ENCODE results near the gene LOXL4.

Gene LOXL4

DNA sequence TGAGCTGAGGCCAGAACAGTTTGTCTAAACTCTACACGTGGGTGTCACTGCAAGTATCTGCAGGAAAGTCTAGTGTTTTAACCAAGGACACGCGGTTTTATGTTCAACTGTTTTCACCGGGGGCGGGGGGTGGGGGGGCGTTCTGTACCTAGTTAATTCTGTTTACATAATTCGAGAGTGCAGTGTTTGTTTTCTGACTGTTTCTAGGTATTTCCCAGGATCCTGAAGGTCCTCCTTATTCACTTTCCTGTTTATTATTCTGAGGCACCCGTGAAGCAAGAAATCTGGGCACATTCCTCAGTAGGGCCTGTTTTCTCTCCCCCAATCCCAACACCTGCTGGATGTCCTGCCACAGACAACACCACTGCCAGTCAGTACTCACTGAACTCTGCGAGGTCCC lies 7.6 kb downstream of the LOXL4 start:
- TF ChIP-seq, protein P1, sequence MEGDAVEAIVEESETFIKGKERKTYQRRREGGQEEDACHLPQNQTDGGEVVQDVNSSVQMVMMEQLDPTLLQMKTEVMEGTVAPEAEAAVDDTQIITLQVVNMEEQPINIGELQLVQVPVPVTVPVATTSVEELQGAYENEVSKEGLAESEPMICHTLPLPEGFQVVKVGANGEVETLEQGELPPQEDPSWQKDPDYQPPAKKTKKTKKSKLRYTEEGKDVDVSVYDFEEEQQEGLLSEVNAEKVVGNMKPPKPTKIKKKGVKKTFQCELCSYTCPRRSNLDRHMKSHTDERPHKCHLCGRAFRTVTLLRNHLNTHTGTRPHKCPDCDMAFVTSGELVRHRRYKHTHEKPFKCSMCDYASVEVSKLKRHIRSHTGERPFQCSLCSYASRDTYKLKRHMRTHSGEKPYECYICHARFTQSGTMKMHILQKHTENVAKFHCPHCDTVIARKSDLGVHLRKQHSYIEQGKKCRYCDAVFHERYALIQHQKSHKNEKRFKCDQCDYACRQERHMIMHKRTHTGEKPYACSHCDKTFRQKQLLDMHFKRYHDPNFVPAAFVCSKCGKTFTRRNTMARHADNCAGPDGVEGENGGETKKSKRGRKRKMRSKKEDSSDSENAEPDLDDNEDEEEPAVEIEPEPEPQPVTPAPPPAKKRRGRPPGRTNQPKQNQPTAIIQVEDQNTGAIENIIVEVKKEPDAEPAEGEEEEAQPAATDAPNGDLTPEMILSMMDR (IDR thresholded peaks at IDR 0.05; ENCODE audit: low read depth, low read length), result no peak
- no peak for DNase-seq (ENCODE audit: low read depth in 2 of 2)

DNA sequence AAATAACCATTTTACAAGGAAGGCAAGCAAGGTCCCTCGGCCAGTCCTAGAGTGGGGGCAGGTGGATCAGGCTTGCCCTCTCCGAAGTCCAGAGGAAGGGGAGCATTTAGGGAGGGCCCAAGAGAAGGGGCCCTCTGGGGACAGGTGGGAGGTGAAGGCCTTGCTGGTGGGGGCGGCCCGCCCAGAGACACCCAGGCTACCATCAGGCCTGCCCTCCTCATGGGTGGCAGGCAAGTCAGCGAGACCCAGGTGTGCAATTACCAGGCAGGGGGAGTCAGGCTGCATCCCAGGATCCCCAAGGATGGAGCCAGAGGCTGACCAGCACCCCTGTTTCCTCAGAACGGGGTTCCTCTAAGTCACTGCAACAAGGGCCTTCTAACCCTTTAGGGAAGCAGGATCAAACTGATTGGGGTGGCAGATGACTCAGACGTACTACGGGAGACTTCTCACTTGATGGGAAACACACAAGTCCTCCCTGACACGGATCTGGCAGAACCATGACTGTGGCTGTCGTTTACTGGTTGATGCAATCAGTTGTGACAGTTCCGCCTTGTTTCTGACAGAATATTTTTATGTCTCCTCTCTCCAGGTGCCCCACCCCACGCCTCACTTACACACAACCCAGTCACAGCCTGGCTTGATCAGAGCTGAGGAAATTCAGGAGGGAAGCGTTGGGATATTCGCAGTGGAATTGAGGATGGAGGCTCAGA lies 8.2 kb downstream of the LOXL4 start:
- DNase-seq (ENCODE audit: low read depth in 2 of 2), result no peak
- TF ChIP-seq, protein P1 (IDR thresholded peaks at IDR 0.05; ENCODE audit: low read depth, low read length), result no peak
- no peak overlapping the region for H3K4me3 ChIP-seq (replicated peaks in 1 of 2; ENCODE audit: low read depth in 2 of 2, low read length in 2 of 2)

More for the DNA sequence above, 7.6 kb downstream of the LOXL4 start:
- H3K4me3 ChIP-seq (replicated peaks in 1 of 2; ENCODE audit: low read depth in 2 of 2, low read length in 2 of 2), result no peak overlapping the region

DNA sequence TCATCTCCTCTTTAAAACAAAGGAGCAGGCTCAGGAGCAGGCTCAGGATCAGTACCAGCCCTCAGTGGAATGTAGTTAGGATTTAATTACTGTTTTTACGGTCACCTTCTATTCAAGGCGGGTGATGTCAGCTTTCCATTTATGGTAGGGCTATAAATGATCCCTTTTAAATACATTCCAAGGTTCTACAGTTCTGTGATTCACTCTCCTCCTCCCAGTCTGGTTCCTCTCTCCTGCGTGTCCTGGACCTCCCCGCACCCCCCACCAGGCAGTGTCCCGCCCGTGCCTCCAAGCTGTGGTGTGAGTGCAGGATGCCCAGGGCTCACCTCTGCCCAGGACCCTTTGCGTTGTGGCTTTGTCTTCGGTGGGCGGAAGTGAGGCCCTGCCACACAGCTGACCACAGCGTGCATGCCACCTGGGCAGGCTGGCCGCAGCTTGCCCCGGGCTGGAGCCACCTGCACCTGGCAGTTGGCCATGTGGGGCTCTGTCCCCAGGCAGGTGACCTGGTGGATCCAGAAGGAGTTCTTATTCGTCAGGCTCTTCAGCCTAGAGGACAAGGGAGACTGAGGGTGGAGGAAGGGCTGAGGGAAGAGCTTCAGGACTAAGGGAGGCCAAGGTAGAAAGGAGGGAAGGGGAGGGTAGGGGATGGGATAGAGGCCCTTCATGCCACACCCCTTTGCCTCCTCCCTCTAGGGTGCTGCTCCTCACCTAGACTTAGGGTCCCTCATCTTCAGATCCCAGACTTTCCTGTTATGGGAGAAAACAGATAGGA lies 9.1 kb downstream of the LOXL4 start:
- DNase-seq (ENCODE audit: low read depth in 2 of 2), result no peak
- no peak overlapping the region for H3K4me3 ChIP-seq (replicated peaks in 1 of 2; ENCODE audit: low read depth in 2 of 2, low read length in 2 of 2)
- TF ChIP-seq, protein P1 (IDR thresholded peaks at IDR 0.05; ENCODE audit: low read depth, low read length), result no peak

DNA sequence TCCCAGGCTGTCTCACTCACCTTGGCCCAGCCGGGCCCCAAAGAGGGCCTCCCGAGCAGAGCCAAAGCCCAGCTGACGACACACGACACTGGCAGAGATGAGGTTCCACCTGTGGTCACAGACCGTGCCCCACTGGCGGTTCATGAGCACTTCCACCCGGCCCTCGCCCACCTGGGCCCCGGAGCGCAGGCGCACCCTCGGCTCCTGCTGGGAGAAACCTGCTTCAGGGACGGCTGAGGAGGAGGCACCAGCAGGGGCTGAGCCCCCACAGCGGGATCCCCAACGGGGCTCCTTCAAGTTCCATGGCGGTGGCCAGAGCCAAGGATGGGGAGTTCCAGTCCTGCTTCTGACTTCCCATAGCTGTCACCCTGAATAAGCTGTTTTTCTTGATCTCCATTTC lies 10.0 kb downstream of the LOXL4 start:
- H3K4me3 ChIP-seq (replicated peaks in 1 of 2; ENCODE audit: low read depth in 2 of 2, low read length in 2 of 2), result no peak overlapping the region
- DNase-seq (ENCODE audit: low read depth in 2 of 2), result no peak
- TF ChIP-seq, protein P1 (IDR thresholded peaks at IDR 0.05; ENCODE audit: low read depth, low read length), result no peak

DNA sequence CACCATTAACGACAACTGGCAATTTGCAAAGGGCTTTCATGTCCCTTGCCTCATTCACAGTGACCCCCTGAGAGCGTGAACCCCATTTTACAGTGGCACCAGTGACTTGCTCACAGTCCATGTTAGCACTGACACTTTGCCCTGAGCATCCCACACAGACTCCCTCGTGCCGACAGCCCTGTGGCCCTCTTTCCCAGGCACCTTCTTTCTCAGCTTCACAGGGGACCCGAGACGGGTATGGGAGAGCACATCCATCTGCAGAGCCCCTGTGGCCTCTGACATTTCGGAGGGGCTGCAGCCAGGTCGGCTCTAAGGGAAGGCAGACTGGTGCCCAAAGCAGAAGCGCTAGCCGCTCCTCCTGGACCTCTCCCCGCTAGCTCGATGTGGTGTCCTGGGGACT lies 10.8 kb downstream of the LOXL4 start:
- no peak overlapping the region for H3K4me3 ChIP-seq (replicated peaks in 1 of 2; ENCODE audit: low read depth in 2 of 2, low read length in 2 of 2)
- TF ChIP-seq, protein P1 (IDR thresholded peaks at IDR 0.05; ENCODE audit: low read depth, low read length), result no peak
- DNase-seq (ENCODE audit: low read depth in 2 of 2), result no peak

DNA sequence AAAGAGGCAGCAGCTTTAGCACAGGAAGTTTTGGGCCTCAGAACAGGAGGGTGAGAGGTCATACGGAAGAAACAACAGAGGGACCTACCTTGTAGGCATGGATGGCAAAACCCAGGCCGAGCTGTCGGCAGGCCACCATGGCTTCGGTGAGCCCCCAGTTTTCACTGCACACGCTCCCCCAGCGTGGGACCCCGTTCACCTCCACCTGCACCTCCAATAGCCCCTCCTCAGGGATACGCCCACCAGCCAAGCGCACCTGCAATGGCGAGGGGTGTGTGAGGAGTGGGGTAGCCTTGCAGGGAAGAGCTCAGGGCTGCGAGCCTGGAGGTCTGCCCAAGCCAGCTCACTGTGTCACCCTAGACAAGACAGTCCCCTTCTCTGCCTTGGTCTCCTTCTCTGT lies 11.3 kb downstream of the LOXL4 start:
- H3K4me3 ChIP-seq (replicated peaks in 1 of 2; ENCODE audit: low read depth in 2 of 2, low read length in 2 of 2), result no peak overlapping the region
- DNase-seq (ENCODE audit: low read depth in 2 of 2), result no peak
- TF ChIP-seq, protein P1 (IDR thresholded peaks at IDR 0.05; ENCODE audit: low read depth, low read length), result no peak

All from cardiac fibroblast (primary cell).